ENCODE measurements around the gene MOGAT2.
"Not testable (repeated sequence)": the region's sequence is repeated elsewhere in the genome, so short reads cannot be mapped to it uniquely, and the experiment has no call there.

Gene MOGAT2

GRCh38 chr11:75717608-75718418 lies at the start of gene MOGAT2:
Gene MOGAT2, plus strand, starts transcription at chr11:75717838. Its CDS starts 51 bp downstream, at chr11:75717889.
- Histone ChIP-seq H3K9ac (ENCODE audit: low read depth, low read length) (no peak within 1 kb of the TSS), H3K9me3 (ENCODE audit: control insufficient read depth, insufficient read depth, low read length) (no peaks in the 10 kb centered on the region), H3K36me3 (ENCODE audit: insufficient read depth, low read length) (no peaks in the 10 kb centered on the region), H3K4me1 (ENCODE audit: insufficient read depth, low read length) (no peaks in the 10 kb centered on the region; the same call in 1 of the 2 replicates)

GRCh38 chr11:75668451-75669297 lies 49.0 kb upstream of the MOGAT2 start, which contains the start of gene MAP6:
Gene MAP6, minus strand, starts transcription at chr11:75669038. Its CDS starts 669 bp downstream, at chr11:75668369.
- Histone ChIP-seq H3K9ac (ENCODE audit: low read depth, low read length) (peak within 1 kb of the TSS; percentile 41; the same call in 1 of the 2 replicates), H3K4me1 (ENCODE audit: insufficient read depth, low read length) (peaks cover 11% of the 10 kb centered on the region), H3K36me3 (ENCODE audit: insufficient read depth, low read length) (no peaks in the 10 kb centered on the region), H3K9me3 (ENCODE audit: control insufficient read depth, insufficient read depth, low read length) (no peaks in the 10 kb centered on the region)

- H3K9me3 ChIP-seq (ENCODE audit: control insufficient read depth, insufficient read depth, low read length) = no peaks in the 10 kb centered on the region; the same call in 1 of the 2 replicates
- H3K9ac ChIP-seq (ENCODE audit: low read depth, low read length) = no peak overlapping the region
Measured at GRCh38 chr11:75673977-75674582, 43.6 kb upstream of the MOGAT2 start.

GRCh38 chr11:75677275-75677674 lies 40.4 kb upstream of the MOGAT2 start:
- no peaks in the 10 kb centered on the region; the same call in 1 of the 2 replicates for H3K9me3 ChIP-seq (ENCODE audit: control insufficient read depth, insufficient read depth, low read length)
- no peaks in the 10 kb centered on the region; the same call in 1 of the 2 replicates for H3K4me1 ChIP-seq (ENCODE audit: insufficient read depth, low read length)
- H3K9ac ChIP-seq (ENCODE audit: low read depth, low read length) = no peak overlapping the region
- H3K36me3 ChIP-seq (ENCODE audit: insufficient read depth, low read length) = no peaks in the 10 kb centered on the region

More at GRCh38 chr11:75673977-75674582, 43.6 kb upstream of the MOGAT2 start:
- Histone ChIP-seq H3K36me3 (ENCODE audit: insufficient read depth, low read length) (no peaks in the 10 kb centered on the region), H3K4me1 (ENCODE audit: insufficient read depth, low read length) (no peaks in the 10 kb centered on the region; the same call in 1 of the 2 replicates)

- no peaks in the 10 kb centered on the region for H3K36me3 ChIP-seq (ENCODE audit: insufficient read depth, low read length)
- H3K4me1 ChIP-seq (ENCODE audit: insufficient read depth, low read length) = no peaks in the 10 kb centered on the region; the same call in 1 of the 2 replicates
- H3K9me3 ChIP-seq (ENCODE audit: control insufficient read depth, insufficient read depth, low read length) = no peaks in the 10 kb centered on the region; the same call in 1 of the 2 replicates
- no peak overlapping the region for H3K9ac ChIP-seq (ENCODE audit: low read depth, low read length)
Measured at GRCh38 chr11:75677909-75678308, 39.7 kb upstream of the MOGAT2 start.

- Histone ChIP-seq H3K9me3 (ENCODE audit: control insufficient read depth, insufficient read depth, low read length) (no peaks in the 10 kb centered on the region; the same call in 1 of the 2 replicates), H3K36me3 (ENCODE audit: insufficient read depth, low read length) (no peaks in the 10 kb centered on the region), H3K9ac (ENCODE audit: low read depth, low read length) (no peak overlapping the region), H3K4me1 (ENCODE audit: insufficient read depth, low read length) (no peaks in the 10 kb centered on the region; the same call in 1 of the 2 replicates)
Measured at GRCh38 chr11:75678620-75679259, 38.9 kb upstream of the MOGAT2 start.

GRCh38 chr11:75679566-75679965 lies 38.1 kb upstream of the MOGAT2 start:
- H3K4me1 ChIP-seq (ENCODE audit: insufficient read depth, low read length) = no peaks in the 10 kb centered on the region; the same call in 1 of the 2 replicates
- no peaks in the 10 kb centered on the region for H3K36me3 ChIP-seq (ENCODE audit: insufficient read depth, low read length)
- no peak overlapping the region for H3K9ac ChIP-seq (ENCODE audit: low read depth, low read length)
- no peaks in the 10 kb centered on the region for H3K9me3 ChIP-seq (ENCODE audit: control insufficient read depth, insufficient read depth, low read length)

- H3K4me1 ChIP-seq (ENCODE audit: insufficient read depth, low read length); H3K36me3 ChIP-seq (ENCODE audit: insufficient read depth, low read length); H3K9ac ChIP-seq (ENCODE audit: low read depth, low read length); H3K9me3 ChIP-seq (ENCODE audit: control insufficient read depth, insufficient read depth, low read length): not testable (repeated sequence)
Measured at GRCh38 chr11:75683856-75684255, 33.8 kb upstream of the MOGAT2 start.

GRCh38 chr11:75689863-75690609 lies 27.6 kb upstream of the MOGAT2 start:
- Histone ChIP-seq H3K36me3 (ENCODE audit: insufficient read depth, low read length) (no peaks in the 10 kb centered on the region), H3K9me3 (ENCODE audit: control insufficient read depth, insufficient read depth, low read length) (peaks cover 4% of the 10 kb centered on the region), H3K4me1 (ENCODE audit: insufficient read depth, low read length) (no peaks in the 10 kb centered on the region), H3K9ac (ENCODE audit: low read depth, low read length) (no peak overlapping the region)

- no peaks in the 10 kb centered on the region for H3K9me3 ChIP-seq (ENCODE audit: control insufficient read depth, insufficient read depth, low read length)
- H3K36me3 ChIP-seq (ENCODE audit: insufficient read depth, low read length) = no peaks in the 10 kb centered on the region
- no peak overlapping the region for H3K9ac ChIP-seq (ENCODE audit: low read depth, low read length)
- H3K4me1 ChIP-seq (ENCODE audit: insufficient read depth, low read length) = no peaks in the 10 kb centered on the region
Measured at GRCh38 chr11:75691804-75692203, 25.8 kb upstream of the MOGAT2 start.

- H3K9me3 ChIP-seq (ENCODE audit: control insufficient read depth, insufficient read depth, low read length) = no peaks in the 10 kb centered on the region
- H3K36me3 ChIP-seq (ENCODE audit: insufficient read depth, low read length) = no peaks in the 10 kb centered on the region
- H3K4me1 ChIP-seq (ENCODE audit: insufficient read depth, low read length) = no peaks in the 10 kb centered on the region
- no peak overlapping the region for H3K9ac ChIP-seq (ENCODE audit: low read depth, low read length)
Measured at GRCh38 chr11:75697906-75698581, 19.6 kb upstream of the MOGAT2 start.

- no peaks in the 10 kb centered on the region for H3K9me3 ChIP-seq (ENCODE audit: control insufficient read depth, insufficient read depth, low read length)
- no peaks in the 10 kb centered on the region for H3K36me3 ChIP-seq (ENCODE audit: insufficient read depth, low read length)
- H3K9ac ChIP-seq (ENCODE audit: low read depth, low read length) = no peak overlapping the region
- no peaks in the 10 kb centered on the region for H3K4me1 ChIP-seq (ENCODE audit: insufficient read depth, low read length)
Measured at GRCh38 chr11:75700940-75701339, 16.7 kb upstream of the MOGAT2 start.

Data from ES-I3 (cell line).